Right ventricle myocardium inferior (tissue), 1 donor: Measurements from ENCODE around the gene SP140. TPM values are rescaled to one million over a fixed set of nuclear protein-coding genes. Genes with fewer than 3 reads are reported as not detected.
"Not testable (repeated sequence)": the region's sequence is repeated elsewhere in the genome, so short reads cannot be mapped to it uniquely, and the experiment has no call there.

Source experiments
- ATAC-seq: fragments of 200-7000 bp; cut with Tn5 transposase; one replicate; pipeline ENCODE4 v1.9.1; 2020; ENCODE audit warnings: mild to moderate bottlenecking, moderate library complexity
- DNase-seq: peaks from one replicate; pipeline ENCODE4 v3.0.0; 2021; ENCODE audit errors: missing footprints
- intact Hi-C: fragments of 100-400 bp; cut with DNase I; formaldehyde crosslinking; loops from one replicate; pipeline ENCODE4 v1.11.0; 2022
- total RNA-seq: library from RNA; stranded (reverse); fragmentation: NEBNext Ultra II Directional; extraction: Animal tissue kit (Norgen Biotek cat#: 25700); gene quantifications from one replicate; pipeline ENCODE4 v1.2.1, GENCODE V29; 2021
- donor health status: DM: no; HTN: yes; CAD: no; lungs with severe emphysema.

SP140 gene
- total RNA-seq, 1 donor from 2014 or later, result 0.32 TPM

GRCh38 chr2:230319211-230319862 lies 93.8 kb downstream of the SP140 start:
- ATAC-seq, result peak; percentile 42

GRCh38 chr2:230321031-230321430 lies 95.5 kb downstream of the SP140 start:
- ATAC-seq (no peak), DNase-seq (no peak)
- intact Hi-C loops, result no loop called here

More at GRCh38 chr2:230319211-230319862, 93.8 kb downstream of the SP140 start:
- DNase-seq, result no peak
- intact Hi-C loops, result no loop called here

- intact Hi-C loops, result no loop called here
Measured at GRCh38 chr2:230322561-230323384, 97.2 kb downstream of the SP140 start.

DNA sequence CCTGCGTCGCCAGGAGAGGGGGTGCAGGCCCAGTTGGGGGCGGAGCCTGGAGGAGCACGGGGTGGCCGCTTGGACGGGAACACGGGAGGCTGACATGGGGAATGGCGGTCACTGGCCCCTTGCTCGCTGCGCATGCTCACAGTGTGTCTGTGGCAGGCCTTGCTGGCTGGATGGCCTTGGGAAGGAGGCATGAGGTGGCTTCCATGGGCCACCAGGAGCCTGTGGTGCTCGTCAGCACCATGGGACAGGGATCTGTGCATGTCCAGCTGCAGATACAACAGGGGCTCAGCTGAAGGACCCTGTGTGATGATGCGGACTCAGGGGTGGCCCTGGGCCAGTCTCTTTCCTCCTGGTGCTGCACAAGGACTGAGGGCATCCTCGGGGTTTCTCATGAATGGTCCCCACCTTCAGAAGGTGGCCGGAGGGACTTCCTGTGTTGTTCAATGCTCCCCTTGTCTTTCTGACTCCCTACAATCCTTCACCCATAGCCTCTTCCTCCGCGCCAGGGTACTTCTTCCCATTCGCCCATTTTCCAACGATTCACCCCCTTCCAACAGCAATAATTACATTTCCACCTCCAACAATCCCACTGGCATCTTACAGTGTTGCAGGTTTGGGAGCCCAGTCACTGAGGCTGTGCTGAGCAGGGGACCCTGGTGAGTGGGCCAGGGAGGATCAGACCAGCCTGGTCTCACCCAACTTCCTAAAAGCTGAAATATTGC lies 98.0 kb downstream of the SP140 start:
- intact Hi-C loops, result no loop called here
- DNase-seq (no peak), ATAC-seq (no peak)

More at GRCh38 chr2:230322561-230323384, 97.2 kb downstream of the SP140 start:
- no peak for ATAC-seq
- DNase-seq, result no peak

- intact Hi-C loops, result no loop called here
- ATAC-seq (no peak), DNase-seq (no peak)
Measured at GRCh38 chr2:230324503-230324902, 99.0 kb downstream of the SP140 start.

DNA sequence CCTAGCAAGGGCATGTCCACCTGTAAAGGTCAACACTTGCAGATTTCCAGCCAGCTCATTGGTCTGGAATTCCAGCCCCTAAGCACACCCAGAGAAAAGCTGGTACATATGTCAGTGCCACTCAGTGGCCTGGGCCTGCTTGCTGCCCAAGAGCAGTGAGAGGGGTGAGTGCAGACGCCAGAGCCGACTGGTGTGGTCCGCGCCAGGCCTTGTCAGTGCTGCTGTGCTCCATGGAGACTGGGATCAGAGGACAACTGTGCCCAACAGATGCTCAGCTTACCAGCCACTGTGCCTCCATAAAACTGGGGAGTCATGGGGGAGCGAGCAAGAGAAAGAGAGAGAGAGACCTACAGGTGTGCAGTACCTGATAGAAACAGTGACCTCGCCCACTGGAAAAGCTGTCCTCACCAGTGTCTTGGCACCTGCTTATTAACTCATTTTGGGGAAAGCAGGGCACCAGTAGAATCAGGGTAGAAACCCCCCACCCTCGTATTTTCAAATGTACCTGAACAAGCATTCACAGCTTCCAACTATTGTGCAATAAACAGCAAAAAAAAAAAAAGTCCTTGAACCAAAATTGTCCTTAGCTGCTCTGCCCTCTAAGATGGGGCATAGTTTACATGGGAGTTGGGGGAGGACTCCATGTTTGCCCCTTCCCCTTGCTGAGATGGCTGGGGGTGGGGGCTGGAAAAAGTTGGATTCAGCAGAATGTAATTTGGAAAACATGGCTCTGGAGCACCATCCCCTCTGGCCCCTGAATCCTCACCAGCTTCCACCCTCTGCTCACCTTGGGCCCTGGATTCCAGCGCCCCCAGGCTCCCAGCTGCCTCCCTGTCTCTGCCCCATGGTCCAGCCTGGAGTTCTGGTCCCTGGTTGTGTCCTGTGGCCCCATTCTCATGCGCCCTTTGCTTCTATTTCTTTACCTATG lies 100.0 kb downstream of the SP140 start:
- ATAC-seq (no peak), DNase-seq (no peak)
- intact Hi-C loops, result no loop called here

GRCh38 chr2:230326453-230327417 lies 101.2 kb downstream of the SP140 start, which contains the start of gene SP140L:
Gene SP140L (plus strand): TSS chr2:230327193. CDS start chr2:230327270, 77 bp downstream.
- intact Hi-C loops, result no loop called here
- peak; percentile 91 for DNase-seq
- peak; percentile 95 for ATAC-seq

DNA sequence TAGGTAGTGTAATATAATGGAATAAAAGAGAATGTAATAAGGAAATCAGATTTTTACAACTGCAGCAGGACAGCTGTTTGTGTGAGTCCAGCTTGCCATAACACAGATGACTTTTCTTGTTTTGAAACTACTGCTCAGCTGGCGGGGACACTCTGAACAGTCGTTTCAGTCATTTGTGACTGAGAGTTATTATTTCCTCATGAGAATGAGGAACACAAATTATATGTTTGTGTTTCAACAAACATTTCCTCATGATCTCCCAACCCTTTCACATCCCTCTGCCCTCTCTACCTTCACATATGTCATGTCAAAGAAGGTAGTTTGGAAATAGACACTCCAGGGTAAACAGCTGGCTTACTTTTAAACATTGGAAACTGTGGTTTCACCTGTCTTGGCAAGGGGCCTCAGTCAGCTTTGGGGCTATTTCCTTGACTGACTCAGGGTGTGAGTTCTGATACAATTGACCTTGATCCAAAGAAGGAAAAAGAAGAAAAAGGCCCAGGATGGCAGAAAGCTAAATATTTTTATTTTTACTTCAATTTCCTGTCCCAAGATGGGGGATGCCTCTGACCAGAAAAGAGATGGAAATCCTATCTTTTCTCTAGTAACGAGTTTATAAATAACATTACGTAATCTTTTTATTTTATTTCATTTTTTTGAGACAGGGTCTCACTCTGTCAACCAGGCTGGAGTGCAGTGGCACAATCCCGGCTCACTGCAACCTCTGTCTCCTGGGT lies 102.0 kb downstream of the SP140 start:
- ATAC-seq (peak; percentile 47), DNase-seq (no peak)
- intact Hi-C loops, result no loop called here

GRCh38 chr2:230328155-230328458 lies 102.6 kb downstream of the SP140 start:
- no peak for ATAC-seq
- DNase-seq, result no peak
- intact Hi-C loops, result no loop called here

DNA sequence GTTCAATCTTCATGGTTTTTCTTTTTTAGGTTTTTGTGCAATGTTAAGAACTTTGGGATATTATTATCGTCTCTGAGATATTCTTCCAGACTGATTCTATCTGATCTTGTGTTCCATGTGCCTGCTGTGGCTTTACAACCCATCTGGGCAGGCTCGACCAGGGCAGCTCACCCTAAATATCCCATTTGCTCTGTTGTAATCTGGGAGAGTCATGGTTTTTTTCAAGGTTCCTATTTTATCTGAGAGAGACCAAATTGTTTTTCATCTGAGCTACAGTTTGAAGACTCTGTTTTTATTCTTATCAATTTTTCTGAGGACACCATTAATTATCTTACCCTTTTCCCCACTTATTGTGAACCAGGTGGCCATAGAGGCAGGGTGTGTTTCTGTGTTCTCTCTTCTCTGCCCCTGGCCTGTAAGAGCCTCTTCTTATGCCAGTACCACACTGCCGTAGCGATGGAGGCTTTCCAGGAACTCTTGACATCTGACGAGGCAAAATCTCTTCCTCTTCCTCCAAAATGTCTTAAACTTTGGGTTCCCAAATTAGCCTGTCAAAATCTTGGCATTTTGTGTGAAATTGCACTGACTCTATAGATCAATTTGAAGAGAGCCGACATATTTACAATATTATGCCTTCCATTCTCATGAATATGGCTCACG lies 104.5 kb downstream of the SP140 start:
- intact Hi-C loops, result no loop called here
- DNase-seq (no peak), ATAC-seq (no peak)

GRCh38 chr2:230330725-230331124 lies 105.2 kb downstream of the SP140 start:
- DNase-seq, result no peak
- ATAC-seq, result no peak
- intact Hi-C loops, result no loop called here

- no peak for ATAC-seq
- intact Hi-C loops, result no loop called here
- DNase-seq, result no peak
Measured at GRCh38 chr2:230335461-230335863, 109.9 kb downstream of the SP140 start.

DNA sequence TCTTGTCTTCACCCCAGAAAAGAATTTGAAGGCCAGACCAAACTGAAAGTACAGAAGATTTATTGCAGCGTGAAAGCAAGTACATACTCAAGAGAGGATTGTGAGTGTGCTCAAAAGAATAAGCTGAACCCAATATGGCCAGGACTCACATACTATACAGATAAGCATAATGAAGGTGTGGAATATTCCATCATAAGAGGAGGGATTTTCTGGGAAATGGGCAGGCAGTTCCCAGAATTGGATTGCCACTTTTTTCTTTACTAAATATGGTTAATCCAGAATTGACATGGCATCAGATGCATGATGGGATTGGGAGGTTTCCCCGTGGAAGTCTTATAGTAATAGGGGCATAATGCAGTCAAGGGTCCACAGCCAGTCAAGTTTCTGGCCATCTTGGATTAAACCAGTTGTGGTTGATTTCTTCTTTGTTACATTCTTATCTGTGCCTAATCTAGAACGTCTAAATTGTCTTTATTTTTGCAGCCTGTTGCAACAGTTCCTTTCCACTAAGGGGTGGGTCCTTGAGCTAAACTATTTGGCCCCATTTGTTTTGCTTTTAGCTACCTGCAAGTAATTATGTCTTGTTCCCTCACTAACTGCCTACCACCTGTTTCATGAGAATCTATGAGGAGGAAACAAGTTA lies 110.4 kb downstream of the SP140 start:
- ATAC-seq (no peak), DNase-seq (no peak)
- intact Hi-C loops, result no loop called here

- ATAC-seq, result not testable (repeated sequence)
Measured at GRCh38 chr2:230341936-230342528, 116.5 kb downstream of the SP140 start.

DNA sequence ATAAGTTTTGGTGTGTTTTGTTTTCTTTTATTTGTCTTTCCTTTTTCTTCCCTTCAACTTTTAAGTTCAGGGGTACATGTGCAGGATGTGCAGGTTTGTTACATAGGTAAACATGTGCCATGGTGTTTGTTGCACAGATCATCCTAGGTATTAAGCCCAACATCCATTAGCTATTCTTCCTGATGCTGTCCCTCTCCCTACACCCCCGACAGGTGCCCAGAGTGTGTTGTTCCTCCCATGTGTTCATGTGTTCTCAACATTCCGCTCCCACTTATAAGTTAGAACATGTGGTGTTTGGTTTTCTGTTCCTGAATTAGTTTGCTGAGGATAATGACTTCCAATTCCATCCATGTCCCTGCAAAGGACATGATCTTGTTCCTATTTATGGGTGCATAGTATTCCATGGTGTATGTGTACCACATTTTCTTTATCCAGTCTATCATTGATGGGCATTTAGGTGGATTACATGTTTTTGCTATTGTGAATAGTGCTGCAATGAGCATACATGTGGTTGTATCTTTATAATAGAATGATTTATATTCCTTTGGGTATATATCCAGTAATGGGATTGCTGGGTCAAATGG lies 117.6 kb downstream of the SP140 start:
- DNase-seq, intact Hi-C loops, ATAC-seq: not testable (repeated sequence)

More at GRCh38 chr2:230341936-230342528, 116.5 kb downstream of the SP140 start:
- DNase-seq, intact Hi-C loops: not testable (repeated sequence)
